HG03064 (cell line): ENCODE measurements around the gene APOO.
"Not testable (repeated sequence)": the region's sequence is repeated elsewhere in the genome, so short reads cannot be mapped to it uniquely, and the experiment has no call there.

Experiments used
- ATAC-seq: cut with Tn5 transposase; IDR thresholded peaks from one replicate; pipeline ENCODE4 v1.9.1; 2021; ENCODE audit warnings: low read depth; ENCODE audit not compliant: unreplicated experiment

Gene APOO

DNA sequence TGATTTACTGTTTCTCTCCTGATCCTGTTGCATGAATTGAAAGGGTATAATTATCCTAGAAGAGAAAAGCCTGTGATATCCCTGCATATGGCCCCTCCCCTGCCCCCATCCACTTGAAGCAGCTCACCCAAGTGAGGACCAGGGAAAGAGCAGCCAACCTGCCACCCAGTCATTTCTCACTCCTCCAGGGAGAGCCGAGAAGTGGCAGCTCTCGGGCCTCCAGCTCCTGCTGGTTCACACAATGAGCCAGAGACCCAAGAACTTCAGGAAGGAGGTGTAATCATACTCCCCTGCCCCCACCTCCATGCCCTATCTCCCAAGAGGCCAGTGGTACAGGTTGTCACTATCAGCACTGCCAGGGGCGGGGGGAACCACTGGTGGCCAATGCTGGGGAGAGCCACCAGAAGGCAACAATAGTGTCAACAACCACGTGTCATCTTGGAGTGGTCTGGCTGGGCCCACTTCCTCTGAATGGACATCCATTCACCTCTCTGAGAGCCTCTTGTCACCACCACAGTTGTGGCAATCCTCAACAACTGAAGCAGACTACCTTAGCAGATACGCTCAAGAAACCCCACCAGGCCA lies 42.9 kb downstream of the APOO start:
- no peak for ATAC-seq

DNA sequence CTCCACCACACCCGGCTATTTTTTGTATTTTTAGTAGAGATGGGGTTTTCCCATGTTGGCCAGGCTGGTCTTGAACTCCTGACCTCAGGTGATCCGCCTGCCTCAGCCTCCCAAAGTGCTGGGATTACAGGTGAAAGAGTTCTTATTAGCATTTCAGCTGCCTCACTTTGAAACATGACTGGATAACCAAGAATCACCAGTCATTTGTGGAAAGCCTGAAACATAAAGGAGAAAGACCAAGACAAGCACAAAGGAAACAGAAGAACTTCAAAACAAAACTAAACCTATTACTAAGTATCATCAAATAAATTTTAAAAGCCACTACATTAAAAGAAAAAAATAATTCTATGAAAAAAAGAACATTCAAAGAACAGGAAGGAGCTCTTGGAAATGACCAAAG lies 45.8 kb downstream of the APOO start:
- ATAC-seq, result not testable (repeated sequence)

DNA sequence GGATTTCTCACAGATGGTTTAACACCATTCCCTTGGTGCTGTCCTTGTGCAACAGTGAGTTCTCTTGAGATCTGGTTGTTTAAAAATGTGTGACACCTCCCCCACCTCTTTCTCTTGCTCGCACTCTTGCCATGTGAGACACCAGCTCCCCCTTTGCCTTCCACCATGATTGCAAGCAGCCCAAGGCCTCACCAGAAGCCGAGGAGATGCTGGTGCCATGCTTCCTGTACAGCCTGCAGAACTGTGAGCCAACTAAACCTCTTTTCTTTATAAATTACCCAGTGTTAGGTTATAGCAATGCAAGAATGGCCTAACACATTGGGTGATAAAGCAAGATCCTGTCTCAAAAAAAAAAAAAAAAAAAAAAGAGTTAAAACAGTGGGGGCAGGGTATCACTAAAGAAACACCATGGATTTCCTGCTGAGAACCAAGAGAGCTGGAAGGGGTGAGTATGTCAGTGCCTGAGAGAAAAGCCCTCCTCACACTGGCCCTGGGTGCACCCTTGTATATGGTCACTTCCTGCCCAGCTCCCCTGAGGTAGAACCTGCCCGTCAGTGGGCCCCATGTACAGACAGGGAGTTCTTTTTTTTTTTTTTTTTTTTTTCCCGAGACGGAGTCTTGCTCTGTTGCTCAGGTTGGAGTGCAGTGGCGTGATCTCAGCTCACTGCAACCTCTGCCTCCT lies 46.4 kb downstream of the APOO start:
- ATAC-seq, result no peak

DNA sequence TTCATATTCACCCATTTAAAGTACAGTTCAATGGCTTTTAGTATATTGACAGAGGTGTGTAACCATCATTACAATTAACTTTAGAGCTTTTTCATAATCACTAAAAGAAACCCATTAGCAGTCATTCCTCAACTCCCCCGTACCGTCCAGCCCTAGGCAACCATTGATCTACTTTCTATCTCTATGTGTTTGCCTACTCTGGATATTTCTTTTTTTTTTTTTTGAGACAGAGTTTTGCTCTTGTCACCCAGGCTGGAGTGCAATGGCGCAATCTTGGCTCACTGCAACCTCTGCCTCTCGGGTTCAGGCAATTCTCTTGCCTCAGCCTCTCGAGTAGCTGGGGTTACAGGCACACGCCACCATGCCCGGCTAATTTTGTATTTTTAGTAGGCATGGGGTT lies 48.5 kb downstream of the APOO start:
- not testable (repeated sequence) for ATAC-seq

DNA sequence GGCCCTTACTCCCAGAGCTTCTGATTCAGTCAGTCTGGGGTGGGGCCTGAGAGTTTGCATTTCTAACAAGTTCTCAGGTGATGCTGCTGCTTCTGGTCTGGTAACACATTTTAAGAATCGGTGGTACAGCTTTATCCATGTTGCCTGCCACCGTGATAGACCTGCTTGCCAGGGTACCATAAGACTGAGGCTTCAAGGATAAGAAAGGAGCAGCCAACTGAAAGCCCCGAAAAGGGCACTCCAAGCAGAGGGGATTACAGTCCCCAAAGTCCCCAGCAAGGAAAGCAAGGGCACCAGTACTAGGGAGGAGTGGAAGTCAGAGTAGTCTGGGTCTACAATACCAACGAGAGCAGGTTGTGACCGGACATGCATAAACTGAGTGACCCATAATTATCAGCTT lies 49.8 kb downstream of the APOO start:
- ATAC-seq, result no peak

DNA sequence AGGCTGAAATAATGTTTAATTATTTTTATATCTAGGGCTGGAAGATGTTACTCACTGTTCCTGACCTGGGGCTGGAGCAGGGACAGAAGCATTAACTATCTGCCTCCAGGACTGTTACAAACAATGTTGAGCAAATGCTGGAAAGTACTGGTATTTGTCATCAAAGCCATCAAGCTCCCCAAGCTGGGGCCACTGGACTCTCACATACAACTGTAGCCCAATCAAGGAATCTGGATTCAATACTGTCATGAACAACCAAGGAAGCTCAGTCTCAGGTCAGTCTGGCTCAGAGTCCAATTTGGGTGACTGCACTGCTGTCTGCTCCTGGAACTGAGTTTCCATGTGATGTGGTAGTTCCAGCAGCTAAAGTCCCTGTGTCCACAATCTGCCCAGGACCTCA lies 50.4 kb downstream of the APOO start:
- ATAC-seq, result no peak

DNA sequence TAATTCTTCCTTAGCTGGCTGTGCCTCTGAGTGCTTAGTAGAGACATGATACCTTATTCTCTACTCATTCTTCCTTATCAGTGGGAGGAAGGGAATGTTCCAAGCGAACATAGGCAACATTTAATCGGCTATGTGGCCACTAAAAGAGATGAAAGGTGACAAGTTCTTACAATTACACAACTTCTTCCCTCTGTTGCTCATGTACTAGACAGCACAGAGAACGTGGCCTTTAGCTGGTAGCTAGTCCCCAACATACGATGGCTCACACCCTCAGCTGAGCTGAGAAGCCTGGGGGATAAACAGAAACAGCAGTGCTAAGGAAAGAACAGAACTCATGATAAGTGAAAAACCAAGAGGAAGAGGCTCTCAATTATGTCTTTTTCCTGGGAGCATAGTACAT lies 52.2 kb downstream of the APOO start:
- ATAC-seq, result no peak

DNA sequence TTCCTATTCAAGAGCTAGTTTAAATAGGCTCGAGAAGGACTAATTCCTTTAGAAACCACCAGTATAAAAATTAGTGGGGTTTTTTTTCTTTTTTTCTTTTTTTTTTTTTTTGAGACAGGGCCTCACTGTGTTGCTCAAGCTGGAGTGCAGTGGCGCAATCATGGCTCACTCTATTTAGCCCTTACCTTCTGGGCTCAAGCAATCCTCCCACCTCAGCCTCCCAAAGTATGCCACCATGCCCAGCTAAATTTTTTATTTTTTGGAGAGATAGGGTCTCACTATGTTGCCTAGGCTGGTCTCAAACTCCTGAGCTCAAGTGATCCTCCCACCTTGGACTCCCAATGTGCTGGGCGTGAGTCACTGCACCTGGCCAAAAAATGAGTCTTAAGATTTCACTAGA lies 52.8 kb downstream of the APOO start:
- ATAC-seq, result no peak

DNA sequence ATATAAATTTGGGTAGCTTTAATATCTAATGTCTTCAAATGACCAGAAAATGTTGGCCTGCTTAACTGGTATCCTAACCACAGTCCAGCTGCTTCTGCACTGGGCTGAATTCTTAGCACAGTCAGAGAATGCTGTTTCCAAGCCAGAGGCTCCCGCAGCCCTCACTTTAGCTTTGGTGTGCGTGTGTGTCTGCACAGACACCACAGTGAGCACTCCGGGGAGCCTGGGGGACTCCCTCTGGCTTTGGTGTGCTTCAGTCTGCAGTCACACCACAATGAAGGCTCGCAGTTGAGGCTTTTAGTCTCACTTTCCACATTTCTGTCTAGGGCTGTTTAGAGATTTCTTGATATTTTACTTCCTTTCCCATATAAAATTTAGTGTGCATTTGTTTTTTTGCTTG lies 53.6 kb downstream of the APOO start:
- ATAC-seq, result no peak

DNA sequence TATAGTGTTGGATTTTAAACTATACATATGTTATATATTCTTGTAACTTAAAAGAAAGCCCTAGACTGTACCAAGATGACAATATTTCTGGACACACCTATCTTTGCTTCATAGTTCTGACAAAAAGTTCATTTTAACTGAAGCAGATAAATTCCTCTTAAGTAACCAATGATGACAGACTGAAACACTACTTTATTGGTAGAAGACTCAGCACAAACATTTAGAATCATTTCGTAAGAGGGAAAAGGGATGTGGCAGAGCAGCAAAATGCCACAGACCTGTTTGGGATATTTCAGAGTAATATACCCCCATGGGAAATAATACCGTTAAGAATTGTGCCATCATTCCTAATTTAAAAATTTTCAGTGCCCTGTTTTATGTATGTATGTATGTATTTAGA lies 56.2 kb downstream of the APOO start:
- no peak for ATAC-seq

DNA sequence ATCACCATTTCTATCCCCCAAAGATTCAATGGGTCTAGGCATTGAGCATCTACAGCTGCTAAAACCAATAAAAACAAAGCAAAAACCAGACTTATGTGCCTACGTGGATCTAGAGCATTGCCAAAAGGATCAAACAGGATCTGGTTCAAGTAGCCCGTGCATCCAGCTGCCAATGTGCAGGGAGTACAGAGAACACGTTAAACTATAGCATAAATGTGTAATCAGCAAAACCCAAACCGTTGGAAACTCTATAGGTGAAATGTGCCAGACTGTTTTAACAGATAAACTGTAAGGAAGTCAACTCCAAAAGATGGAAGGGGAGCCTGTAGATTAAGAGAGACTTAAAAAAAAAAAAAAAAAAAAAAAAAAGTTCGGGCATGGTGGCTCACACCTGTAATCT lies 58.5 kb downstream of the APOO start:
- ATAC-seq, result no peak

DNA sequence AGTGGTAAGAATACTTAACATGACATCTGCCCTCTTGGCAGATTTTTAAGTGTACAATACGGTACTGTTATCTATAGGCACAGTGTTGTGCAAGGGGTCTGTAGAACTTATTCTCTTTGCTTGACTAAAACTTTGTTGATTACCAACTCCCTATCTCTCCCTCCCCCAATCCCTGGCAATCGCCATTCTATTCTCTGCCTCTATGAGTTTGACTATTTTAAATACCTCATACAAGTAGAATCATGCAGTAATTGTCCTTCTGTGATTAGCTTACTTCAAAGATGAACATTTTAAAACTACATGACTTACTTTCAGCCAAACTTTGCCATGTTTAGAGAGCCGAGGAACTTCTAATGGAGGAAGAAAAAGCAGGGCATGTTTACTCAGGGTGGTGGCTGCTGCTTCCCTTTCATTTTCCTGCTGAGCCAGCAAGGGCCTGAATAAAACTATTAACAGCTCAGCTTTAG lies 62.4 kb downstream of the APOO start:
- ATAC-seq, result no peak

DNA sequence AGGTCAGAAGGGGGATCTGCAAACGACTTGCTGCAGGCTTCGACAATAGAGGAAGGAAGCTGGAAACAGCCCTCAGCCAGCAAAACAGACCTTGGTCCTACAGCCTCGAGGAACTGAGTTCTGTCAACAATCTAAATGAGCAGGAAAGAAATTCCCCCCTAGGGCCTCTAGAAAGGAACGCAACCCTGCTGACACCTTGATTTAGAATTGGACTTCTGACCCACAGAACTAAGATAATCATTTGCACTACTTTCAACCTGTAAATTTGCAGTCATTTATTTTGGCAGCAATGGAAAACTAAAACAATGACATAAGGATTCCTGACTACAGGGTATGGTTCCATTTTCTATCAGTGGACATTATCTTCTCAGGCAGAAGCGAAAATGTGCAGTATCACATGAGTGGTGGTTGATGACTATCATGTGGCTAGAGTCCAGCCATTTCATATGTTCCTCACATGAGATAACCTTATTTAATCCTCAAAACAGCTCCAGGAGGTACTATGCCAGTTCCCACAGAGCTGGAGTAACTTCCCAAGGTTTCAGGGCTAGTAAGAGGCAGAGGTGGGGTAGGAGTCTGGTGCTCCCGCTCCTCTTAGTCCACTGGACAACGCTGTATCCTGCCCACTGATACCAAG lies 63.1 kb downstream of the APOO start:
- ATAC-seq, result no peak

DNA sequence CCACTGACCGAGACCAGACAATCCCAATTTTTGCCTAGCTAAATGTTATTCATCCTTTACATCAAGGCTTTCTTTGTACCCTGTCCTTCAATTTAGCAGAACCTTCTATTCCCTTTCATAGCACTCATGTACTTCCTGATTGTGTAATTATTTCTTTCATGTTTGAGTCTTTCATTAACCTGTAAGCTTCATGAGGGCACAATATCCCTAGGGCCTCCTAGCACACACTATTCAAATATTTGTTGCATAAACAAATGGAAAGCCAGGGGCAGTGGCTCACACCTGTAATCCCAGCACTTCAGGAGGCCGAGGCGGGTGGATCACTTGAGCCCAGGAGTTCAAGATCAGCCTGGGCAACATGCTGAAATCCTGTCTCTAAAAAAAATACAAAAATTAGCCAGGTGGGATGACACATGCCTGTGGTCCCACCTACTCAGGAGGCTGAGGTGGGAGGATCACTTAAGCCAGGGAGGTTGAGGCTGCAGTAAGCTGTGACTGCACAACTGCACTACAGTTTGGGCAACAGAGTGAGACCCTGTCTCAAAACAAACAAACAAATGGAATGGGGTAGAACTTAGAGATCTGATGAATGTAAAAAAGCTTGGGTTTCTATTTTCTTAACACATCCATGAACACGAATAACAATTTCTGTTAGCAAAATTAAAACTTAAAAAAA lies 65.8 kb downstream of the APOO start:
- ATAC-seq, result no peak

DNA sequence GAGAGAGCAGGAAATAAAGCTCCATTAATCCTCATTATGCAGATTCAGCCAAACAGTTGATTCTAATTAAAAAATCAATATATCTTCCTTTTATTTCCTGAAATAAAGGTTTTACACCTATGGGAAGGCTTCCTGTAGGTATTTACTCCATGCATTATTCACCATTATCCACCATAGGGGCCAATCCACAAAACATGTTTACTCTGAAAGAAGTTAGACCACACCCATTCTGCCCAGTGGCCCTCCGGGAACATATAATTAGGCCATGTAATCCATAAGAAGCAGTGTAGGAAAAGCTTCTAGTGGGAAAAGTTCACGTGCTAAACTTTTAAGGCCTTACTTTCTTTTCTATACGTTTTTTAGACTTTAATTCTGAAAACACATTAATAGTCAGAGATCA lies 67.1 kb downstream of the APOO start:
- ATAC-seq, result no peak

DNA sequence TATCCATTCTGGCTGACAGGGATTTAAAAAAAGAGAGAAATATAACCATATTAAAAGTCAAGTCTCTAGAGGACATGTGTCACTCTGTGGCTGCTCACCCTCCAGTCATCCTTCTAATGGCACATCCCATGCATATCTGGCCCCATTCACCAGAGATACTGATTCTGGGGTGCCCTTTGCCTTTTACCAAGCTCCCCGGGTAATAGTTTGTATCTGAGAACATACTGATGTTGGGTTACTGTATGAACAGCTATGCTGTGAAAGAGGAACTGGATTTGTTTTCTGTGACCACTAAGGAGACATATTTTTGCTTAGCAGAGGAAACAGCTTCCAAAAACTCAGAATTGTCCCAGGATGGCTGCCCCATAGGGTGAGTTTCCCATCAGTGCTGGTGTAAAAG lies 68.8 kb downstream of the APOO start:
- ATAC-seq, result no peak

DNA sequence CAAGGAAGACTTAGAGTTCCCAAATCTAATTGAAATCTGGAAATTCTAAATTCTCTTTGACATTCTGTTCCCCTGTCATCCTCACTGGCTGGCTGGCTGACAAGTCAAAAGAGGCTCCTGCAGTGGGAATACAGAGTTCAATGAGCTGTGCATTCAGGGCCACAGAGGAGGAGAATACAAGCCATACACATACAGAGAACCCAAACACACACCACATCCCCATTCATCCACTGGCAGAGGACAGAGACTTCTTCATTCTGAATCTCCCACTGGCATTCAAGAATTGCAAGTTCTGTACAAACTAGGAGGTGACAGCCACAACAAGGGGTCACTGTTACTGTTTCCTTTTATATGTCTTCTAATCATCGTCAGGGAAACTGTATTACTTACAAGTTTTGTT lies 75.0 kb downstream of the APOO start:
- ATAC-seq, result no peak

DNA sequence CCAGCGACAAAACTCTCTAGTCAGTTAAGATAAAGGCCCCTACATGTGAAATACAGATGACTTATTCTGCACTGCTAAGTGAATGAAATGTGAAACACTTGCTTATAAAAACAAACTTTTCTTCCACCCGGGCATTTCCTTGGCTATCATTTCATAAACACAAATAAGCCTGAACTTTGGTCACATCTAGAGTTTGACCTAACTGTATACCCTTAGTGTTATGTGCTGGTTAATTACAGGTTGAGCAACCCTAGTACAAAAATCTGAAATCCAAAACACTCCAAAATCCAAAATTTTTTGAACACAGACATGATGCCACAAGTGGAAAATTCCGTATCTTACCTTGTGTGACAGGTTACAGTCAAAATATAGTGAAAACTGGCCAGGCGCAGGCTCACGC lies 78.9 kb downstream of the APOO start:
- no peak for ATAC-seq

DNA sequence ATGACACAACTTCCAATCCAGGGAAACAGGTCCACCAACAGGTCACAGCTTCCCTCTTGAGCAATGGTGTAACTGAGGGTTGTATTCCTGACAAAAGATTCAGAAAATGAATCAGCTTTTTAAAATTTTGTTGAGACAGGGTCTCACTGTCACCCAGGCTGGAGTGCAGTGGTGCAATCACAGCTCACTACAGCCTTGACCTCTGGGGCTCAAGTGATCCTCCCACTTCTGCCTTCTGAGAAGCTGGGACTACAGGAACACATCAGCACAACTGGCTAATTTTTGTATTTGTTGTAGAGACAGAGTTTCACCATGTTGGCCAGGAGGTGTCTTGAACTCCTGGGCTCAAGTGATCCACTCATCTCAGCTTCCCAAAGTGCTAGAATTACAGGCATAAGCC lies 81.1 kb downstream of the APOO start:
- ATAC-seq, result no peak

DNA sequence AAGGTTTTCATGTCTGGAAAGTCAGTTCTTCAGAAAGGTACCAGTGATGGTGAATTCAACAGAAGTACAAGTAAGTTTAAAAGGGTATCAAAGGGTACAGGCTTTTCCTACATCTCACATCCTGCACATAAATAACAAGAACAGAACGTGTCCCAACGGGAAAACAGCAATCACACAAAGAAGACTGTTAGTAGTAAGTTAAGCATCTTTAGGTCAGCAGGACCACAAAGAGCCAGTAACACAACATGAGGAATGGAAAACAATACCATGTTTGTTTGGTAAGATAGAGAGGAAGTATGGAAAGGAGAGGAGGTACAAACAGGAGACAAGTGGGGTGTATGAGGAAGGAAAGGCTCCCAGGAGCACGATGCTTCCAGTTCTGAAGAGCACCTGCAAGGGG lies 81.5 kb downstream of the APOO start:
- no peak for ATAC-seq

DNA sequence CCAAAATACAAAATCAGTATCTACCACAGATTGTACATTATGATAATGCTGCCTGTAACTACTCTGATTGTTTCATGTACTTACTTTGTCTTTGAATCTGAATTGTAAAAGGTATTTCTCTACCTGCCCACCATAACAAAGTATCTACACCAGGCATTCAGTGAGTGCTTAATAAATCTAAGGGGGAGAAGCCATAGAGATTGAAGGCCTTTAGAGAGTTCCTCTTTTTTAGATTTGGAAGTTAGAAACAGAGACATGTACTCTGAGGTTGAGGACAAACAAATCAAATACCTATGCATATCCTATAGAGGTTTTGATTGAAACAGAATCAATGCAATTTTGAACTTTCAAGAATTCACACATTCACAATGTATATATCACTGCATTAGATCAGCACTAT lies 82.1 kb downstream of the APOO start:
- no peak for ATAC-seq

DNA sequence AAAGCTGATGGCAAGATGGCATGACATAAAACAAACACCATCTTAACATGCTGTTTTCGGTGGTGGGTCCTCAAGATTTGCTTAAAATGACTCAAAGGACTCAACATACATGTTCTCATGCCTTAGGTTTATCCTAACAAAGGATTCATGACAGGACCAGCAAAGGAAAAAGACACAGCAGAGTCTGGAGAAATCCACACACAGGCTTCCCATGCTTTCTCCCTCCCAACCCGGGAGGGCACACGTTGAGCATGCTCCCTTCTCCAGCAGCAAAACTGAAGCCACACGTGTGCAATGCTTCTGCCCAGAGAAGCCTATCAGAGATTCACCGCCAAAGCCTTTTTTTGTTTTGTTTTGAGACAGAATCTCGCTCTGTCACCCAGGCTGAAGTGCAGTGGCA lies 84.9 kb downstream of the APOO start:
- no peak for ATAC-seq
